ENCODE measurements around the gene STON2. TPM values are rescaled to one million over a fixed set of nuclear protein-coding genes. Genes with fewer than 3 reads are reported as not detected.

The STON2 gene
- total RNA-seq, 4 donors from 2014 or later: 69.8 to 202 (median 97.0) TPM

DNA sequence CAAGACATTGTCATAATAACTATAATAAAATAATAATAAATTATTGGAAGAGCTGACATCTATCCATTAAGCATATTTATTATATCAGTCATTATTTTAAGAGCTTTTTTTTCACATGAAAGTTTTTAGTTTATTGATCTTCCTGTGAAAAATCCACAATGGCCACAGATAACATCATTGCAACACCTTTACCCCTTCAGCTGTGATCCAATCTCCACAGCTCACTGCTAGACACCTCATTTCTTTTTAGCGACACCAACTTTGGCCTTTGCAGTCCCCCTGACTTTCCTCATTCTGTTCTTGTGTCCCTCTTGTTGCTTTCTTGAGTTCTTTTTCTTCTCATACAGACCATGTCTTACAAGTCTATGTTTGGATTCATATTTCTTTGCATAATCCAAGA, 67.4 kb downstream of the STON2 start:
- intact Hi-C loops (cut with DNase I): no loop called here
- Histone ChIP-seq H3K27me3 (no peaks in the 10 kb centered on the region), H3K4me3 (replicated peaks in 1 of 3) (no peak overlapping the region), H3K27ac (no peak overlapping the region), H3K9me3 (no peaks in the 10 kb centered on the region), H3K4me1 (peaks cover 9 to 33% of the 10 kb centered on the region in 2 donors), H3K36me3 (no peaks in the 10 kb centered on the region)
- TF ChIP-seq POLR2A (IDR thresholded peaks at IDR 0.05) (no peak), CTCF (IDR thresholded peaks at IDR 0.05) (no peak)
- DNase-seq: no peak
- 96 to 98% methylated on average over 1 of the region's 1 CpG for WGBS, 2 donors

DNA sequence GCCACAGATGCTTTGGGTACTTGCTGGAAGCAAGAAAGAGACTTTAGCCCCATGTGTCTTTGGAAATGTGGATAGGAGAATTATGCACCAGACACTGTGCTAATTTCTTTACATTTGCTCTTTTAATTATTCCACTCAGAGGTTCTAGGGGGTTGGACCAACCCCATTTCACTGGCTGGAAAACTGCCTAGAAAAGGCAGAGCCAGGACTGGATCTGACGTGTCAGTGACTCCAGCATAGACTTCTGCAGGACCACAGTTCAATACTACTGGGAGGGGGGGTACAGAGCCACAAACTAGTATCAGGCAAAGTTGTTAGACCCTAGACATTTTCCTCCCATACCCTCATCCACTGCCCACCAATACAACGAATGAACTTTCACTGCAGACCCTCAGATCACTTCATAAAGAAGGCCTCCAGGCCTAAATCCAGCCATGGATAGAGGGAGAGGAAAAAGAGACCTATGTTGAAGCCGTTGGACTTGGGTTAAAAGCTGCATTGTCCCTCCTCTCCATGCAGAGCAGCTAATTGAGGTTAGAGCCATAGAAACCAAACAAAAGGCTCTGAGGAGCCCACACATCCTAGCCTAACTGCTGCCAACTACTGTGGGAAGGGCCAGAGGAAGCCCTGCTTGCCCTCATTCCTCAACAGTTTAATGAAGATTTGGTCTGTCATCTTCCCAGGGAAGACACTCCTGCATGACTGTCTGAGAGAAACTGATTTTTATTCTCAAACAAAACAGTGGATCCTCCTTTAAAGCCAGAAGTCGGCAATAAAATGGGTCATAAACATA, 68.7 kb downstream of the STON2 start:
- intact Hi-C loops (cut with DNase I): no loop called here
- Histone ChIP-seq H3K4me3 (replicated peaks in 1 of 3) (no peak overlapping the region), H3K4me1 (peaks cover 9 to 31% of the 10 kb centered on the region in 2 donors), H3K27me3 (no peaks in the 10 kb centered on the region), H3K36me3 (no peaks in the 10 kb centered on the region), H3K9me3 (no peaks in the 10 kb centered on the region), H3K27ac (no peak overlapping the region)
- DNase-seq: no peak
- no peak for TF ChIP-seq POLR2A (IDR thresholded peaks at IDR 0.05)
- no peak for TF ChIP-seq CTCF (IDR thresholded peaks at IDR 0.05)
- 69 to 74% methylated on average over 4 of the region's 4 CpGs for WGBS, 2 donors

DNA sequence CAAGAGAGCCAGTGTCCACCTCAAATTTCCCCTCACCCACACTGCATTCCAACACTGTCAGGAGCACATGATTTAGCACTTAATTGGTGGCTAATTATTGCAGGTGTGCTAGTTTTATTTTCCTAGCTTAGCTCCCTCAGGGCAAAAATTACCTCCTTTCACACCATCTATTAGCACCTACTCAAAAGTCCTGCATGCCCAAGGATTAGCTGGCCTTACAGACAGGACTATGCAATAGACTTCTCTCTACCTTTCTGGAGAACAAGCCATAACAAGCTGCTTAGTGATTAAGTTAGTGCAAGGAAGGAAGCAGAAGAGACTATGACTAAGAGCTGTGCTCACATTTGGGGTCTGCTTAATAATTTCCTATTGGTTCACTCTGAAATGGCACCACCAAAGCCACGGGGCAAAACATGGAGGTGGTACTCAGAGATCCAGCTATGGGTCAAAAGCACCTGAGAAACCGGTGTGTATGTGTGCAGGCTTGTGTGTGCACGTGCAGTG, 69.5 kb downstream of the STON2 start:
- H3K27me3 ChIP-seq: no peaks in the 10 kb centered on the region
- no peaks in the 10 kb centered on the region for H3K36me3 ChIP-seq
- no peak overlapping the region for H3K27ac ChIP-seq
- 79 to 81% methylated on average over 3 of the region's 3 CpGs for WGBS, 2 donors
- no peak for DNase-seq
- intact Hi-C loops (cut with DNase I): no loop called here
- H3K4me1 ChIP-seq: peaks cover 9 to 26% of the 10 kb centered on the region in 2 donors
- no peak overlapping the region for H3K4me3 ChIP-seq (replicated peaks in 1 of 3)
- no peak for TF ChIP-seq CTCF (IDR thresholded peaks at IDR 0.05)
- no peak for TF ChIP-seq POLR2A (IDR thresholded peaks at IDR 0.05)
- H3K9me3 ChIP-seq: no peaks in the 10 kb centered on the region

- Histone ChIP-seq H3K27me3 (no peaks in the 10 kb centered on the region), H3K36me3 (no peaks in the 10 kb centered on the region), H3K4me3 (replicated peaks in 1 of 3) (no peak overlapping the region), H3K27ac (peak overlapping the region in 2 of 3 donors; percentile 46 to 69), H3K4me1 (peaks cover 9 to 24% of the 10 kb centered on the region in 2 donors), H3K9me3 (no peaks in the 10 kb centered on the region)
- DNase-seq: peak; percentile 66 to 67
- WGBS, 2 donors: 42 to 58% methylated on average over 9 of the region's 9 CpGs
- peak in 1 of 6 experiments; percentile 1 for TF ChIP-seq CTCF (IDR thresholded peaks at IDR 0.05)
- no peak for TF ChIP-seq POLR2A (IDR thresholded peaks at IDR 0.05)
- intact Hi-C loops (cut with DNase I): loop anchor here (10.0 kb wide), 1 partner anchor 45 kb away; no protein-coding TSS in a partner anchor
Measured at GRCh38 chr14:81329640-81330381, 70.3 kb downstream of the STON2 start.
